HEK293 (cell line): ENCODE measurements around the gene ZNF175.

Experiments used
- CTCF ChIA-PET: fragments of 350-600 bp; formaldehyde crosslinking; extraction: SDS; loops from one replicate; lab custom pipeline; 2021; ENCODE audit warnings: antibody characterized with exemption; lab: Yijun Ruan, JAX
- POLR2A ChIA-PET: fragments of 300-600 bp; formaldehyde crosslinking; extraction: SDS; loops from one replicate; lab custom pipeline; 2020; ENCODE audit warnings: antibody characterized with exemption, inconsistent platforms; lab: Yijun Ruan, JAX
- H3K27ac ChIP-seq: fragments of 200-500 bp; sonication (Bioruptor generic); 2 replicates; pipeline ENCODE4 v1.5.1; 2014; ENCODE audit warnings: low read depth, low read length, control low read depth, inconsistent platforms; ENCODE audit errors: extremely low read depth
- H3K36me3 ChIP-seq, 2 experiments: fragments of 200-500 bp in 1 of 2; sonication (Bioruptor generic) in 1 of 2; 1 replicate in 1 of 2; 2 replicates in 1 of 2; pipeline ENCODE4 v1.5.1; 2014 to 2017; ENCODE audit warnings: inconsistent platforms in 2 of 2, low read length in 2 of 2; ENCODE audit not compliant: control insufficient read depth in 2 of 2, insufficient read depth in 1 of 2
- H3K4me1 ChIP-seq: fragments of 200-500 bp; sonication (Bioruptor generic); 2 replicates; pipeline ENCODE4 v1.5.1; 2014; ENCODE audit warnings: mild to moderate bottlenecking, low read length, inconsistent platforms; ENCODE audit not compliant: control insufficient read depth, insufficient read depth
- H3K4me3 ChIP-seq: 2 replicates; pipeline ENCODE4 v1.5.1; 2011; ENCODE audit warnings: low read depth, mild to moderate bottlenecking, control low read depth, low read length, moderate library complexity
- H3K9me3 ChIP-seq: fragments of 200-500 bp; sonication (Bioruptor generic); 2 replicates; pipeline ENCODE4 v1.5.1; 2014; ENCODE audit warnings: low read depth, low read length, inconsistent platforms; ENCODE audit not compliant: control insufficient read depth, insufficient read depth
- GFI1B ChIP-seq: fragments of 450-650 bp; formaldehyde crosslinking; IDR thresholded peaks from 2 replicates; pipeline ENCODE4 v1.5.1; 2016; ENCODE audit warnings: missing biosample characterization, missing genetic modification characterization
- PBX3 ChIP-seq: sonication (generic); formaldehyde crosslinking; IDR thresholded peaks from 2 replicates; pipeline ENCODE4 v1.8.1; 2022; ENCODE audit warnings: mild to moderate bottlenecking, moderate library complexity, missing genetic modification reagents
- PRDM1 ChIP-seq: fragments of 450-650 bp; formaldehyde crosslinking; IDR thresholded peaks from 2 replicates; pipeline ENCODE4; 2016; ENCODE audit warnings: missing biosample characterization, missing genetic modification characterization
- RBAK ChIP-seq: fragments of 450-650 bp; formaldehyde crosslinking; IDR thresholded peaks from 2 replicates; pipeline ENCODE4 v1.5.1; 2016; ENCODE audit warnings: missing biosample characterization, missing genetic modification characterization
- SP2 ChIP-seq: fragments of 450-650 bp; formaldehyde crosslinking; IDR thresholded peaks from 2 replicates; pipeline ENCODE4 v1.5.1; 2016; ENCODE audit warnings: missing biosample characterization, missing genetic modification characterization
- ZFP3 ChIP-seq: fragments of 450-650 bp; formaldehyde crosslinking; IDR thresholded peaks from 2 replicates; pipeline ENCODE4 v1.5.1; 2016; ENCODE audit warnings: low read depth, missing biosample characterization, missing genetic modification characterization
- ZFP37 ChIP-seq: fragments of 450-650 bp; formaldehyde crosslinking; IDR thresholded peaks from 2 replicates; pipeline ENCODE4 v1.5.1; 2016; ENCODE audit warnings: missing biosample characterization, missing genetic modification characterization
- ZNF133 ChIP-seq: fragments of 450-650 bp; formaldehyde crosslinking; IDR thresholded peaks from 2 replicates; pipeline ENCODE4 v1.5.1; 2016; ENCODE audit warnings: missing biosample characterization, missing genetic modification characterization
- ZNF155 ChIP-seq: fragments of 450-650 bp; formaldehyde crosslinking; IDR thresholded peaks from 2 replicates; pipeline ENCODE4 v1.5.1; 2016; ENCODE audit warnings: missing biosample characterization, missing genetic modification characterization
- ZNF221 ChIP-seq: fragments of 450-650 bp; formaldehyde crosslinking; IDR thresholded peaks from 2 replicates; pipeline ENCODE4 v1.5.1; 2017; ENCODE audit warnings: missing biosample characterization, missing genetic modification characterization, borderline replicate concordance
- ZNF239 ChIP-seq: fragments of 450-650 bp; formaldehyde crosslinking; IDR thresholded peaks from 2 replicates; pipeline ENCODE4 v1.5.1; 2016; ENCODE audit warnings: missing biosample characterization, missing genetic modification characterization
- ZNF311 ChIP-seq: fragments of 450-650 bp; formaldehyde crosslinking; IDR thresholded peaks from 2 replicates; pipeline ENCODE4 v1.5.1; 2017; ENCODE audit warnings: missing biosample characterization, missing genetic modification characterization, borderline replicate concordance
- ZNF335 ChIP-seq: fragments of 450-650 bp; formaldehyde crosslinking; conservative IDR thresholded peaks from 2 replicates; pipeline ENCODE4 v1.5.1; 2016; ENCODE audit warnings: missing biosample characterization, missing genetic modification characterization
- ZNF366 ChIP-seq: fragments of 450-650 bp; formaldehyde crosslinking; conservative IDR thresholded peaks from 2 replicates; pipeline ENCODE4 v1.5.1; 2016; ENCODE audit warnings: missing biosample characterization, missing genetic modification characterization
- ZNF404 ChIP-seq: fragments of 450-650 bp; formaldehyde crosslinking; IDR thresholded peaks from 2 replicates; pipeline ENCODE4 v1.5.1; 2017; ENCODE audit warnings: missing biosample characterization, missing genetic modification characterization
- ZNF426 ChIP-seq: fragments of 450-650 bp; formaldehyde crosslinking; IDR thresholded peaks from 2 replicates; pipeline ENCODE4 v1.5.1; 2017; ENCODE audit warnings: missing biosample characterization, missing genetic modification characterization, mild to moderate bottlenecking, inconsistent platforms, moderate library complexity
- ZNF544 ChIP-seq: fragments of 450-650 bp; formaldehyde crosslinking; IDR thresholded peaks from 2 replicates; pipeline ENCODE4 v1.5.0; 2017; ENCODE audit warnings: missing biosample characterization, missing genetic modification characterization
- ZNF560 ChIP-seq: fragments of 450-650 bp; formaldehyde crosslinking; IDR thresholded peaks from 2 replicates; pipeline ENCODE4 v1.5.1; 2017; ENCODE audit warnings: missing biosample characterization, missing genetic modification characterization, borderline replicate concordance
- ZNF600 ChIP-seq: fragments of 450-650 bp; formaldehyde crosslinking; IDR thresholded peaks from 2 replicates; pipeline ENCODE4 v1.5.1; 2016; ENCODE audit warnings: missing biosample characterization, missing genetic modification characterization
- ZNF76 ChIP-seq: fragments of 450-650 bp; formaldehyde crosslinking; IDR thresholded peaks from 2 replicates; pipeline ENCODE4; 2016; ENCODE audit warnings: low read depth, missing biosample characterization, missing genetic modification characterization, borderline replicate concordance
- ZNF768 ChIP-seq: fragments of 450-650 bp; formaldehyde crosslinking; IDR thresholded peaks from 2 replicates; pipeline ENCODE4 v1.5.1; 2018; ENCODE audit warnings: missing biosample characterization, mild to moderate bottlenecking, missing genetic modification characterization
- TF ChIP-seq, protein P1 (sequence below): fragments of 450-650 bp; formaldehyde crosslinking; IDR thresholded peaks from 2 replicates; pipeline ENCODE4 v1.5.1; 2016; ENCODE audit warnings: missing biosample characterization, missing genetic modification characterization
- TF ChIP-seq, protein P2 (sequence below): IDR thresholded peaks from 2 replicates; pipeline ENCODE4 v1.6.1; 2011; ENCODE audit warnings: mild to moderate bottlenecking, low read depth, low read length, borderline replicate concordance

Gene ZNF175

DNA sequence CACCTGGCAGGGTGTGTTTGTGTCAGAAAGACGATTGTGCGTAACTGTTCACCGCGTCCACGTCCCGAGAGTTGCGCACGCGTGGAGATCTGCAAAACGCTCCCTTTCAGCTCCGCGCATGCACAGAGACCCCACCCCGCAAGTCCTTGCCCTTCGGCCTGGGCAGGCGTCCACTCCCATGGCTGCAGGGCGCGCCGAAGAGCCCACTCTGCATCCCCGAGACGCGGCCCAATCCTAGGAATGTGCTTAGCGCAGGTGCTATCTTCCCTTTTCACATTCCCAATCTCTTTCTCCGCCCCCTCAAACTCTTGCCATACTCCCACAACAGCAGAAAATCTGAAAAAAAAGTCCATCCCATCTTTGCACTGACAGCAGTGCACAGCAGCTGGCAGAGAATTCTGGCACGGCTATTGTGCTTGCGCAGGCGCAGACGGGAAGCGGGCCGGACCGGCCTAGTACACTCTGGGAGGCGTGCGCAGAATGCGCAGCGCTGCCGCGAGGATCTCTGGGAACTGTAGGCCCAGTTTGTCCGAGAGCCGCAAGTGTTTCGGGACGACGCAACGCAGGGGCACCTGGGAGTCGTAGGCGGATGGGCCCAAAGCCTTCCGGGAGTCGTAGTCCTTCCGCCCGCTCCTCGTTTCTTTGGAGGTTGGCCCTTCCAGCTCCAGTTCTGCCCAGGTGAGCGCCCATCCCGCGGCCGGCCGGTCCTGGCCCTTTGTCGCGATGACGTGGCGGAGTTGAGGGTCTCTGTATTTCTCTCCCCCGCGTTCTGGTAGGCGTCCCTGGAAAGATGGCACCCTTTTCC, 23.1 kb downstream of the ZNF175 start (continued):
- TF ChIP-seq, protein P1, sequence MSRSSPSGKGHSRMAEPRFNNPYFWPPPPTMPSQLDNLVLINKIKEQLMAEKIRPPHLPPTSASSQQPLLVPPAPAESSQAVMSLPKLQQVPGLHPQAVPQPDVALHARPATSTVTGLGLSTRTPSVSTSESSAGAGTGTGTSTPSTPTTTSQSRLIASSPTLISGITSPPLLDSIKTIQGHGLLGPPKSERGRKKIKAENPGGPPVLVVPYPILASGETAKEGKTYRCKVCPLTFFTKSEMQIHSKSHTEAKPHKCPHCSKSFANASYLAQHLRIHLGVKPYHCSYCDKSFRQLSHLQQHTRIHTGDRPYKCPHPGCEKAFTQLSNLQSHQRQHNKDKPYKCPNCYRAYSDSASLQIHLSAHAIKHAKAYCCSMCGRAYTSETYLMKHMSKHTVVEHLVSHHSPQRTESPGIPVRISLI (tag by site-specific recombination): peak; percentile 96
- TF ChIP-seq ZNF426 (tag by site-specific recombination) (no peak), RBAK (tag by site-specific recombination) (no peak), ZNF600 (tag by site-specific recombination) (peak; percentile 96), ZNF221 (tag by site-specific recombination) (no peak), GFI1B (tag by site-specific recombination) (no peak), SP2 (peak; percentile 63), PRDM1 (tag by site-specific recombination) (0 out of 2 replicates have a peak, but pooled peaks have one; percentile 10)

- H3K27ac ChIP-seq: peak overlapping the region; percentile 28; the same call in 1 of the 2 replicates
- H3K4me1 ChIP-seq: no peaks in the 10 kb centered on the region
- H3K36me3 ChIP-seq: no peaks in the 10 kb centered on the region
- CTCF ChIA-PET: interaction anchor here (0.7 to 1.2 kb wide), 6 partner anchors 43 to 355 kb away, joined by 3 to 6 read pairs (median 4); no protein-coding TSS in a partner anchor
- H3K9me3 ChIP-seq: no peaks in the 10 kb centered on the region
- H3K4me3 ChIP-seq: peak overlapping the region; percentile 62
- POLR2A ChIA-PET: interaction anchor here (0.6 to 2.0 kb wide), 3 partner anchors 24 to 1388 kb away, joined by 4 to 42 read pairs (median 4); partner anchors contain the start of gene ZNF175
- no peak for TF ChIP-seq ZNF404 (tag by site-specific recombination)
- TF ChIP-seq ZNF544: no peak
- TF ChIP-seq ZNF155: no peak
- TF ChIP-seq ZNF76: no peak
- no peak for TF ChIP-seq ZNF239
- TF ChIP-seq ZNF335 (tag by site-specific recombination): 0 out of 2 replicates have a peak, but pooled peaks have one; percentile 4
- TF ChIP-seq ZNF366: peak; percentile 48
- 0 out of 2 replicates have a peak, but pooled peaks have one; percentile 38 for TF ChIP-seq ZFP37 (tag by site-specific recombination)
- TF ChIP-seq ZNF133 (tag by site-specific recombination): 0 out of 2 replicates have a peak, but pooled peaks have one; percentile 1
- TF ChIP-seq PBX3 (CRISPR knock-in tag): 0 out of 2 replicates have a peak, but pooled peaks have one; percentile 25
- TF ChIP-seq ZNF768 (tag by site-specific recombination): peak; percentile 40; the same call in 1 of the 2 replicates
Measured at GRCh38 chr19:51594774-51595109, 23.7 kb downstream of the ZNF175 start.

DNA sequence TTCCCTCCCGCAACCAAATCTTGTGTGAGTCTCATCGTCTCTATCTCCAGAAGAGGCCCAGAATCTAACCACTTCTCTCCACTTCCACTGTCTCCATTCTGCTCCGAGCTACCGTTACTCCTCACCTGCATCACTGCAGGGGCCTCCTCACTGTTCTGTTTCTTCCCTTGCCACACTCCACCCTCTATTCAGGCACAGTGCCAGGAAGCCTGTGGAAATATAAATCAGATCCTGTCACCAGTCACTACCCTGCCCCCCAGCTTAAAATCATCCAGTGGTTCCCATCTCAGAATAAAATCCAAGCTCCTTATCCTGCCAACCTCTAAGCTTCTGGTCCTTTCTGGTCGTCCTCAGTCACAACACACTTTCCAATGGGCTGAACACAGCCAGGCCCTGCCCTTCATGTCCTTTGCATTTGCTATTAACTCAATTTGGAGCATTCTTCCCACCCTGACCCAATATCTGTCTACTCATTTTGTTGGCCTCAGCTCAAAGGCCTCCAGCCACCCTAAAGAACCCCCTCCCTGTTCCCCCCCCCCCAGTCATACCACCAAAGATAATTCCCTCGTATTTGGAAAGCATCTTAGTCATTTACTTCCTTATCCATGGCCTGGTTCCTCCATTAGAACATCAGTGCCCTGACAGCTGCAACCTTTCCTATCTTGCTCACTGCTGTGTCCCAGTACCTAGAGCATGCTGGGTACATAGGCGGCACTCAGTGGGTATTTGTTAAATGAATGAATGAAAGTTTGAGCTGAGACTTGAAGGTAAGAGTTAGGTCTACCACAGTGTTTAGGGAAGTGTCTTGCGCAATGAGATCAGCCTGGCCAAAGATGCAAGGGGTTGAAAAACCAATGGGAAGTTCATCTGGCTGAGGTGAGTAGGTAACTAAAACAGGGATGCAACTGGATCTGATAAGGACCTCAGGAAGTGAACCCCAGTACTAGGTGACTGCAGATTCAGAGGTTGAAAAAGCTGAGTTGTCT, 24.4 kb downstream of the ZNF175 start:
- Histone ChIP-seq H3K36me3 (no peaks in the 10 kb centered on the region), H3K4me1 (no peaks in the 10 kb centered on the region), H3K27ac (no peak overlapping the region), H3K4me3 (no peak overlapping the region), H3K9me3 (no peaks in the 10 kb centered on the region)
- ChIA-PET CTCF (interaction anchor here (0.7 to 1.4 kb wide), 7 partner anchors 61 to 300 kb away, joined by 3 to 8 read pairs (median 4); no protein-coding TSS in a partner anchor), POLR2A (interaction anchor here (2.0 kb wide), 1 partner anchor 24 kb away, joined by 42 read pairs; the partner anchor contains the start of gene ZNF175)
- TF ChIP-seq ZNF311 (tag by site-specific recombination): no peak
- TF ChIP-seq ZFP3 (tag by site-specific recombination): no peak
- TF ChIP-seq, protein P2, sequence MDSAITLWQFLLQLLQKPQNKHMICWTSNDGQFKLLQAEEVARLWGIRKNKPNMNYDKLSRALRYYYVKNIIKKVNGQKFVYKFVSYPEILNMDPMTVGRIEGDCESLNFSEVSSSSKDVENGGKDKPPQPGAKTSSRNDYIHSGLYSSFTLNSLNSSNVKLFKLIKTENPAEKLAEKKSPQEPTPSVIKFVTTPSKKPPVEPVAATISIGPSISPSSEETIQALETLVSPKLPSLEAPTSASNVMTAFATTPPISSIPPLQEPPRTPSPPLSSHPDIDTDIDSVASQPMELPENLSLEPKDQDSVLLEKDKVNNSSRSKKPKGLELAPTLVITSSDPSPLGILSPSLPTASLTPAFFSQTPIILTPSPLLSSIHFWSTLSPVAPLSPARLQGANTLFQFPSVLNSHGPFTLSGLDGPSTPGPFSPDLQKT: no peak
- TF ChIP-seq ZNF560 (tag by site-specific recombination): no peak
